HEK293T (cell line): ENCODE data around the gene IRF2BP1.

Experiments
- CTCF ChIA-PET: fragments of 350-600 bp; formaldehyde crosslinking; extraction: SDS; loops from one replicate; lab custom pipeline; 2021; ENCODE audit warnings: antibody characterized with exemption, inconsistent platforms; lab: Yijun Ruan, JAX
- POLR2A ChIA-PET: fragments of 350-600 bp; formaldehyde crosslinking; extraction: SDS; loops from one replicate; lab custom pipeline; 2020; ENCODE audit warnings: antibody characterized with exemption, inconsistent platforms; lab: Yijun Ruan, JAX
- DNase-seq: peaks from one replicate; pipeline ENCODE4 v3.0.0; 2012; ENCODE audit warnings: mixed read lengths; ENCODE audit errors: extremely low spot score
- ARNT ChIP-seq: fragments of 450-650 bp; IDR thresholded peaks from 2 replicates; pipeline ENCODE4 v1.6.1; 2017; ENCODE audit warnings: mild to moderate bottlenecking
- BHLHE40 ChIP-seq: fragments of 450-650 bp; IDR thresholded peaks from 2 replicates; pipeline ENCODE4 v1.6.1; 2016; ENCODE audit warnings: mild to moderate bottlenecking, moderate library complexity, borderline replicate concordance
- CTBP1 ChIP-seq: fragments of 450-650 bp; IDR thresholded peaks from 2 replicates; pipeline ENCODE4 v1.6.1; 2016; ENCODE audit warnings: borderline replicate concordance
- ELF4 ChIP-seq: fragments of 450-650 bp; IDR thresholded peaks from 2 replicates; pipeline ENCODE4 v1.6.1; 2017; ENCODE audit warnings: antibody characterized with exemption
- FOXA1 ChIP-seq: fragments of 450-650 bp; IDR thresholded peaks from 2 replicates; pipeline ENCODE4 v1.6.1; 2016; ENCODE audit warnings: mild to moderate bottlenecking
- FOXK2 ChIP-seq: fragments of 450-650 bp; IDR thresholded peaks from 2 replicates; pipeline ENCODE4 v1.6.1; 2016; ENCODE audit warnings: mild to moderate bottlenecking
- FOXM1 ChIP-seq: fragments of 450-650 bp; IDR thresholded peaks from 2 replicates; pipeline ENCODE4 v1.6.1; 2017; ENCODE audit warnings: mild to moderate bottlenecking, borderline replicate concordance
- HDGF ChIP-seq: fragments of 450-650 bp; IDR thresholded peaks from 2 replicates; pipeline ENCODE4 v1.6.1; 2017; ENCODE audit warnings: antibody characterized with exemption, borderline replicate concordance
- L3MBTL2 ChIP-seq: fragments of 450-650 bp; conservative IDR thresholded peaks from 2 replicates; pipeline ENCODE4 v1.6.1; 2016; ENCODE audit warnings: mild to moderate bottlenecking
- LEF1 ChIP-seq: fragments of 450-650 bp; IDR thresholded peaks from 2 replicates; pipeline ENCODE4 v1.6.1; 2017; ENCODE audit warnings: mild to moderate bottlenecking, borderline replicate concordance
- NFRKB ChIP-seq: fragments of 450-650 bp; IDR thresholded peaks from 2 replicates; pipeline ENCODE4 v1.6.1; 2016; ENCODE audit warnings: mild to moderate bottlenecking, moderate library complexity
- PKNOX1 ChIP-seq: fragments of 450-650 bp; IDR thresholded peaks from 2 replicates; pipeline ENCODE4 v1.6.1; 2016
- SP1 ChIP-seq: fragments of 450-650 bp; IDR thresholded peaks from 2 replicates; pipeline ENCODE4 v1.6.1; 2017
- SUZ12 ChIP-seq: fragments of 450-650 bp; IDR thresholded peaks from 2 replicates; pipeline ENCODE4 v1.6.1; 2016; ENCODE audit warnings: mild to moderate bottlenecking
- TARDBP ChIP-seq: fragments of 450-650 bp; IDR thresholded peaks from 2 replicates; pipeline ENCODE4 v1.6.1; 2016
- ZNF384 ChIP-seq: fragments of 450-650 bp; IDR thresholded peaks from 2 replicates; pipeline ENCODE4 v1.6.1; 2016

IRF2BP1 gene

GRCh38 chr19:45929247-45929646, 43.3 kb upstream of the IRF2BP1 start:
- DNase-seq, result no peak
- no peak for TF ChIP-seq LEF1
- TF ChIP-seq SUZ12, result no peak
- no peak for TF ChIP-seq HDGF
- no peak for TF ChIP-seq ELF4
- TF ChIP-seq FOXA1, result no peak
- no peak for TF ChIP-seq FOXK2
- no peak for TF ChIP-seq ARNT
- no peak for TF ChIP-seq L3MBTL2
- no peak for TF ChIP-seq PKNOX1
- no peak for TF ChIP-seq NFRKB
- TF ChIP-seq ZNF384, result no peak
- TF ChIP-seq CTBP1, result no peak
- no peak for TF ChIP-seq TARDBP
- TF ChIP-seq BHLHE40, result no peak
- TF ChIP-seq FOXM1, result no peak
- no peak for TF ChIP-seq SP1
- CTCF ChIA-PET, result no interaction called here
- POLR2A ChIA-PET, result no interaction called here

GRCh38 chr19:45927565-45928261, 41.8 kb upstream of the IRF2BP1 start:
- TF ChIP-seq L3MBTL2 (peak; percentile 98), NFRKB (no peak)
- POLR2A ChIA-PET, result interaction anchor here (0.7 to 1.6 kb wide), 8 partner anchors 9 to 68 kb away, joined by 3 to 12 read pairs (median 4); partner anchors contain the start of genes CCDC61, IRF2BP1, MYPOP and NANOS2
- CTCF ChIA-PET, result no interaction called here
- DNase-seq, result peak; percentile 95

- DNase-seq, result no peak
- POLR2A ChIA-PET, result no interaction called here
- CTCF ChIA-PET, result no interaction called here
- TF ChIP-seq ZNF384 (no peak), ARNT (no peak), HDGF (no peak), SUZ12 (no peak), NFRKB (no peak), SP1 (no peak), ELF4 (no peak), FOXK2 (no peak), L3MBTL2 (no peak), FOXM1 (no peak), CTBP1 (no peak), FOXA1 (no peak), TARDBP (no peak), PKNOX1 (no peak), BHLHE40 (no peak), LEF1 (no peak)
Measured at GRCh38 chr19:45924891-45925447, 39.0 kb upstream of the IRF2BP1 start.

GRCh38 chr19:45922281-45922680, 36.3 kb upstream of the IRF2BP1 start:
- DNase-seq, result peak; percentile 55
- TF ChIP-seq TARDBP (no peak), PKNOX1 (peak; percentile 48)
- POLR2A ChIA-PET, result no interaction called here
- CTCF ChIA-PET, result no interaction called here

GRCh38 chr19:45920458-45920857, 34.5 kb upstream of the IRF2BP1 start:
- ChIA-PET POLR2A (no interaction called here), CTCF (interaction anchor here (0.9 kb wide), 1 partner anchor 8 kb away, joined by 6 read pairs; no protein-coding TSS in a partner anchor)
- TF ChIP-seq SP1, result no peak
- no peak for TF ChIP-seq ZNF384
- no peak for TF ChIP-seq LEF1
- no peak for TF ChIP-seq PKNOX1
- no peak for TF ChIP-seq FOXK2
- TF ChIP-seq HDGF, result no peak
- TF ChIP-seq ARNT, result no peak
- no peak for TF ChIP-seq FOXM1
- no peak for TF ChIP-seq NFRKB
- TF ChIP-seq ELF4, result no peak
- no peak for TF ChIP-seq L3MBTL2
- no peak for TF ChIP-seq TARDBP
- TF ChIP-seq FOXA1, result no peak
- no peak for TF ChIP-seq BHLHE40
- no peak for TF ChIP-seq SUZ12
- no peak for TF ChIP-seq CTBP1
- no peak for DNase-seq

GRCh38 chr19:45919678-45920077, 33.7 kb upstream of the IRF2BP1 start:
- DNase-seq, result no peak
- TF ChIP-seq PKNOX1, result no peak
- no peak for TF ChIP-seq HDGF
- POLR2A ChIA-PET, result no interaction called here
- CTCF ChIA-PET, result interaction anchor here (0.9 kb wide), 1 partner anchor 9 kb away, joined by 6 read pairs; no protein-coding TSS in a partner anchor
